ENCODE results near the gene HS6ST3.

- TF ChIP-seq CTCF (IDR thresholded peaks at IDR 0.05), result no peak
- no peak for TF ChIP-seq EP300 (IDR thresholded peaks at IDR 0.05)
- no peak for TF ChIP-seq POLR2A (IDR thresholded peaks at IDR 0.05)
These were observed 225.1 kb downstream of the HS6ST3 start for GRCh38 chr13:96314974-96315373.
